Heart right ventricle (tissue), 16 donors: ENCODE measurements around the gene HBG1. TPM values are rescaled to one million over a fixed set of nuclear protein-coding genes. Genes with fewer than 3 reads are reported as not detected.

Source experiments
- ATAC-seq, 8 donors: fragments of 200-7000 bp; cut with Tn5 transposase; one replicate each; pipeline ENCODE4 v1.9.1; 2020; ENCODE audit warnings: mild to moderate bottlenecking in 8 of 8, moderate library complexity in 8 of 8, moderate number of reproducible peaks in 1 of 8
- DNase-seq, 2 donors: peaks; one replicate each; pipeline ENCODE4 v3.0.0-alpha.2; 2020
- H3K27ac ChIP-seq, 10 donors: fragments of 200-600 bp; sonication (generic) in 2 of 10; one replicate each; pipeline versions ENCODE4 v1.5.0 to v1.8.0; 2020 to 2022; ENCODE audit warnings: mild to moderate bottlenecking in 3 of 10
- H3K27me3 ChIP-seq, 7 donors: fragments of 200-600 bp; one replicate each; pipeline ENCODE4 v1.8.0; 2021 to 2022; ENCODE audit warnings: mild to moderate bottlenecking in 2 of 7
- H3K36me3 ChIP-seq, 9 donors: fragments of 200-600 bp; sonication (generic) in 1 of 9; one replicate each; pipeline versions ENCODE4 v1.5.0 to v1.8.0; 2020 to 2022; ENCODE audit warnings: mild to moderate bottlenecking in 2 of 9
- H3K4me1 ChIP-seq, 9 donors: fragments of 200-600 bp; sonication (generic) in 1 of 9; one replicate each; pipeline versions ENCODE4 v1.5.0 to v1.8.0; 2020 to 2022; ENCODE audit warnings: mild to moderate bottlenecking in 4 of 9
- H3K4me3 ChIP-seq, 10 donors: fragments of 200-600 bp; sonication (generic) in 2 of 10; one replicate each; pipeline versions ENCODE4 v1.5.0 to v1.8.0; 2020 to 2022; ENCODE audit warnings: mild to moderate bottlenecking in 7 of 10, moderate library complexity in 2 of 10
- H3K9me3 ChIP-seq, 11 donors: fragments of 200-600 bp in 10 of 11; sonication (generic) in 2 of 11; one replicate each; pipeline versions ENCODE4 v1.5.0 to v1.8.0; 2013 to 2022; ENCODE audit warnings: mild to moderate bottlenecking in 2 of 11, control low read depth in 1 of 11, moderate library complexity in 1 of 11
- CTCF ChIP-seq, 9 donors: fragments of 200-600 bp; sonication (generic) in 2 of 9; IDR thresholded peaks; one replicate each; pipeline versions ENCODE4 v1.5.0 to v1.8.0; 2021 to 2022; ENCODE audit warnings: antibody characterized with exemption in 9 of 9, mild to moderate bottlenecking in 5 of 9, moderate library complexity in 1 of 9
- WGBS, 2 donors: extraction: QIAGEN DNeasy Blood & Tissue Kit; methylation state at CpG; one replicate each; pipeline ENCODE4 v1.1.7; 2013; ENCODE audit warnings: inconsistent platforms in 1 of 2; 5-methylcytosine and 5-hydroxymethylcytosine counted together
- intact Hi-C, 10 donors: fragments of 100-400 bp; cut with DNase I; formaldehyde crosslinking; loops; one replicate each; pipeline versions ENCODE4 v1.11.1 to v1.14.2; 2022
- polyA plus RNA-seq, 2 donors: library from polyadenylated mRNA; stranded (reverse); fragments of 200-250 nt; gene quantifications; one replicate each; pipeline ENCODE4 v1.2.3, GENCODE V29; 2013
- total RNA-seq, 10 donors: library from RNA; stranded (reverse); fragmentation: NEBNext Ultra II Directional in 3 of 10; extraction: Animal tissue kit (Norgen Biotek cat#: 25700) in 3 of 10; gene quantifications; one replicate each; pipeline versions ENCODE4 v1.2.1 to v1.2.4, GENCODE V29; 2021 to 2023
- donor health status: Arrhythmogenic right ventricular cardiomyopathy.
- donor health status: ischemic (EF 13 %, LVEDD 7.1; RV severe dilation, severe dysfunction).
- donor health status: healthy with polysubstance abuse.
- donor health status: DM: no; HTN: yes; CAD: no.
- donor health status: DM: no; HTN: no; CAD: no.
- donor health status: ischemic (EF 25% LVEDD 6.9; RV normal size, moderate dysfunction).
- donor health status: ischemic (EF 25% LVEDD 5.7; RV mildly dilated, moderate dysfunction).
- donor health status: healthy.
- donor health status: DM: yes; HTN: yes; CAD: no.
- donor health status: Ischemic cardiomyopathy.
- donor health status: ischemic (EF 35%, LVEDD 5.7; RV mildly dilated, moderate dysfunction).
- donor health status: nonischemic (EF 11% LVEDD 7.7; RV severe dilation, severe dysfunction).
- donor health status: DM: yes; HTN: yes; CAD: no.
- donor health status: PGD.
- donor health status: ischemic (EF 29% LVEDD 5.4; RV normal size, mild dysfunction).
- donor health status: nonischemic (EF 23%, LVEDD 6.1; RV moderate dilation, normal function).

The HBG1 gene
- total and polyA plus RNA-seq, 12 donors = 0.20 to 0.30 TPM; not detected in 10

- ATAC-seq = no peak
- Histone ChIP-seq H3K4me1 (no peaks in the 10 kb centered on the region), H3K27me3 (no peaks in the 10 kb centered on the region), H3K4me3 (no peak overlapping the region), H3K27ac (no peak overlapping the region), H3K9me3 (no peaks in the 10 kb centered on the region), H3K36me3 (no peaks in the 10 kb centered on the region)
- no peak for DNase-seq
- 69 to 70% methylated on average over 7 of the region's 7 CpGs for WGBS, 2 donors
- intact Hi-C loops = loop anchor here in 1 of 10 donors (10.0 kb wide), 1 partner anchor 84 kb away; the partner anchor contains the start of gene OR51V1
- no peak for TF ChIP-seq CTCF (IDR thresholded peaks at IDR 0.05)
These were observed 38.6 kb upstream of the HBG1 start for GRCh38 chr11:5288108-5288905.

GRCh38 chr11:5286901-5287300, 37.2 kb upstream of the HBG1 start:
- no peaks in the 10 kb centered on the region for H3K4me1 ChIP-seq
- H3K27ac ChIP-seq = no peak overlapping the region
- 72 to 76% methylated on average over 3 of the region's 3 CpGs for WGBS, 2 donors
- no peak for ATAC-seq
- no peaks in the 10 kb centered on the region for H3K9me3 ChIP-seq
- TF ChIP-seq CTCF (IDR thresholded peaks at IDR 0.05) = no peak
- H3K4me3 ChIP-seq = no peak overlapping the region
- no peak for DNase-seq
- intact Hi-C loops = loop anchor here in 1 of 10 donors (10.0 kb wide), 1 partner anchor 82 kb away; the partner anchor contains the start of gene OR51V1
- H3K27me3 ChIP-seq = no peaks in the 10 kb centered on the region
- H3K36me3 ChIP-seq = no peaks in the 10 kb centered on the region

GRCh38 chr11:5286351-5286750, 36.7 kb upstream of the HBG1 start:
- DNase-seq = no peak
- Histone ChIP-seq H3K36me3 (no peaks in the 10 kb centered on the region), H3K9me3 (no peaks in the 10 kb centered on the region), H3K4me3 (no peak overlapping the region), H3K4me1 (no peaks in the 10 kb centered on the region), H3K27me3 (no peaks in the 10 kb centered on the region), H3K27ac (no peak overlapping the region)
- TF ChIP-seq CTCF (IDR thresholded peaks at IDR 0.05) = no peak
- ATAC-seq = no peak
- 14 to 37% methylated on average over 1 of the region's 1 CpG for WGBS, 2 donors
- intact Hi-C loops = loop anchor here in 1 of 10 donors (10.0 kb wide), 1 partner anchor 82 kb away; the partner anchor contains the start of gene OR51V1

GRCh38 chr11:5285703-5286340, 36.2 kb upstream of the HBG1 start:
- DNase-seq (no peak), ATAC-seq (no peak)
- intact Hi-C loops = loop anchor here in 1 of 10 donors (10.0 kb wide), 1 partner anchor 81 kb away; the partner anchor contains the start of gene OR51V1
- H3K27ac ChIP-seq = no peak overlapping the region
- TF ChIP-seq CTCF (IDR thresholded peaks at IDR 0.05) = no peak
- H3K9me3 ChIP-seq = no peaks in the 10 kb centered on the region
- H3K4me3 ChIP-seq = no peak overlapping the region
- no peaks in the 10 kb centered on the region for H3K27me3 ChIP-seq
- WGBS, 2 donors = 75 to 79% methylated on average over 4 of the region's 4 CpGs
- no peaks in the 10 kb centered on the region for H3K36me3 ChIP-seq
- H3K4me1 ChIP-seq = no peaks in the 10 kb centered on the region
